Superior temporal gyrus (tissue), 1 donor: Measurements from ENCODE around the gene CROCC2.

ENCODE experiments used
- DNase-seq: peaks from one replicate; pipeline ENCODE4 v3.0.0-alpha.2; 2016; ENCODE audit errors: extremely low spot score

Gene CROCC2

GRCh38 chr2:241036397-241036963 is 130.3 kb downstream of the CROCC2 start:
- DNase-seq = no peak

- DNase-seq = no peak
Measured at GRCh38 chr2:241036964-241037421, 130.9 kb downstream of the CROCC2 start.

GRCh38 chr2:241037498-241037897 is 131.4 kb downstream of the CROCC2 start:
- DNase-seq = no peak

GRCh38 chr2:241038374-241039180 is 132.4 kb downstream of the CROCC2 start:
- no peak for DNase-seq

GRCh38 chr2:241039416-241039815 is 133.3 kb downstream of the CROCC2 start:
- DNase-seq = no peak

- DNase-seq = no peak
Measured at GRCh38 chr2:241040081-241040803, 134.1 kb downstream of the CROCC2 start.

- DNase-seq = no peak
Measured at GRCh38 chr2:241041589-241042158, 135.5 kb downstream of the CROCC2 start.
